HL-60/S4 treated with retinoic acid at 250 ng/mL for 4 days and 3 days (cell line): ENCODE data around the gene CCND2.

Experiments used
- in situ Hi-C: fragments of 300-500 bp; cut with MboI; formaldehyde crosslinking; loops from 2 replicates; pipeline ENCODE4 v1.7.0; 2022; ENCODE audit warnings: low sequenced_read_pairs

Gene CCND2

GRCh38 chr12:4275870-4276301 is 2.3 kb downstream of the CCND2 start:
- in situ Hi-C loops, result no loop called here

- in situ Hi-C loops, result no loop called here
These were observed 3.1 kb downstream of the CCND2 start for GRCh38 chr12:4276524-4277204.

- in situ Hi-C loops, result no loop called here
These were observed 3.6 kb downstream of the CCND2 start for GRCh38 chr12:4277205-4277543.

GRCh38 chr12:4277857-4278256 is 4.3 kb downstream of the CCND2 start:
- in situ Hi-C loops, result no loop called here

- in situ Hi-C loops, result no loop called here
These were observed 5.0 kb downstream of the CCND2 start for GRCh38 chr12:4278329-4279197.

- in situ Hi-C loops, result no loop called here
These were observed 5.7 kb downstream of the CCND2 start for GRCh38 chr12:4279198-4279690.

- in situ Hi-C loops, result loop anchor here (10.0 kb wide), 1 partner anchor 396 kb away; no protein-coding TSS in a partner anchor
These were observed 7.0 kb downstream of the CCND2 start for GRCh38 chr12:4280351-4281163.

GRCh38 chr12:4281173-4281654 is 7.7 kb downstream of the CCND2 start:
- in situ Hi-C loops, result loop anchor here (10.0 kb wide), 1 partner anchor 396 kb away; no protein-coding TSS in a partner anchor

- in situ Hi-C loops, result loop anchor here (10.0 kb wide), 1 partner anchor 397 kb away; no protein-coding TSS in a partner anchor
These were observed 8.7 kb downstream of the CCND2 start for GRCh38 chr12:4282103-4282891.

- in situ Hi-C loops, result loop anchor here (10.0 kb wide), 1 partner anchor 398 kb away; no protein-coding TSS in a partner anchor
These were observed 9.4 kb downstream of the CCND2 start for GRCh38 chr12:4282892-4283511.

- in situ Hi-C loops, result loop anchor here (10.0 kb wide), 1 partner anchor 399 kb away; no protein-coding TSS in a partner anchor
These were observed 10.1 kb downstream of the CCND2 start for GRCh38 chr12:4283512-4284255.

GRCh38 chr12:4284306-4284705 is 10.7 kb downstream of the CCND2 start:
- in situ Hi-C loops, result loop anchor here (10.0 kb wide), 1 partner anchor 400 kb away; no protein-coding TSS in a partner anchor

- in situ Hi-C loops, result loop anchor here (10.0 kb wide), 1 partner anchor 400 kb away; no protein-coding TSS in a partner anchor
These were observed 11.5 kb downstream of the CCND2 start for GRCh38 chr12:4285070-4285469.

- in situ Hi-C loops, result loop anchor here (10.0 kb wide), 1 partner anchor 401 kb away; no protein-coding TSS in a partner anchor
These were observed 12.7 kb downstream of the CCND2 start for GRCh38 chr12:4286228-4286627.

GRCh38 chr12:4286771-4287317 is 13.3 kb downstream of the CCND2 start:
- in situ Hi-C loops, result loop anchor here (10.0 kb wide), 1 partner anchor 402 kb away; no protein-coding TSS in a partner anchor

GRCh38 chr12:4287325-4288211 is 14.0 kb downstream of the CCND2 start:
- in situ Hi-C loops, result loop anchor here (10.0 kb wide), 1 partner anchor 403 kb away; no protein-coding TSS in a partner anchor
